ENCODE results near the gene TBXAS1.

GRCh38 chr7:139798221-139798620 lies 30.8 kb upstream of the TBXAS1 start:
- no peak for TF ChIP-seq CTCF (IDR thresholded peaks at IDR 0.05)
- TF ChIP-seq ZFX (IDR thresholded peaks at IDR 0.05; ENCODE audit: borderline replicate concordance) = no peak

Data from 22Rv1 (cell line).